Stimulated activated CD4-positive, alpha-beta T cell treated with anti-CD3 and anti-CD28 coated beads, Interleukin-1b, Interleukin-23, amount 100 ng/mL, for 4 hours (primary cell): ENCODE measurements around the gene SEZ6.

Experiments
- DNase-seq, 2 donors: peaks; one replicate each; pipeline ENCODE4 v3.0.0-alpha.2; 2020; ENCODE audit warnings: low read depth in 2 of 2

The SEZ6 gene

GRCh38 chr17:29002811-29003210 lies 3.0 kb downstream of the SEZ6 start:
- no peak for DNase-seq

- DNase-seq = no peak
These were observed 4.9 kb downstream of the SEZ6 start for GRCh38 chr17:29000973-29001372.

- DNase-seq = no peak
These were observed 6.6 kb downstream of the SEZ6 start for GRCh38 chr17:28999206-28999605.

- DNase-seq = no peak
These were observed 8.0 kb downstream of the SEZ6 start for GRCh38 chr17:28997806-28998205.

GRCh38 chr17:28996554-28997096 lies 9.2 kb downstream of the SEZ6 start:
- no peak for DNase-seq

DNA sequence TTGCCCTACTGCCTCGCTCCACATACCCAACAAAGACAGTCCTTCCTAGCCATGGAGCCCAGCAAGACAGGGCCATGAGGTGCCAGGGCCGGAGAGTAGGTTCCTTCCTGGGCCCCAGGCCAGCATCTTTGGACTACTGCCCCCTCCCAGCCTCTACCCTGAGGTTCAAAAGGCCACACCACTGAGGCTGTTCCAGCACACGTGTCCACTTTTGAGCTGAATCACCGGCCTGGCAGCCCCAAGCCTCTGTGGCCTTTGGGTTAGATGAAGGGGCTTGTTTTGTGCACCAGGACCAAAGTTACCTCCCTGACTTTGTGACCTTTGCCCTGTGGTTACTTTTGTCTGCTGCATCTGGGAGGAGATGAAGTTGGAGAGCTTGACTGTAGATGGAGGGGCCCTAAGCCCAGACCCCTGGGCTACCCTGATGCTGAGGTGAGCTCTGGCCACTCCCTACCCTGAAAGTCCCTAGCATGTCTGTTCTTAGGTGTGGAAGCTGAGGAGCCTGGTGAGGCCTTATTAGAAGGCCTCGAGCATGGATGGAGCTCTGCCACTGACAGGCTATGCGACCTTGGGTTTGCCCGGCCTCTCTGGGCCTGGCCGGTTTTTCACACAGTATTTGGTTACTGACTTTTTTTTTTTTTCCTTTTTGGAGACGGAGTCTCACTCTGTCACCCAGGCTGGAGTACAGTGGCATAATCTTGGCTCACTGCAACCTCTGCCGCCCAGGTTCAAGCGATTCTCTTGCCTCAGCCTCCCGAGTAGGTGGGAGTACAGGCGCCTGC lies 12.0 kb downstream of the SEZ6 start:
- DNase-seq = no peak

DNA sequence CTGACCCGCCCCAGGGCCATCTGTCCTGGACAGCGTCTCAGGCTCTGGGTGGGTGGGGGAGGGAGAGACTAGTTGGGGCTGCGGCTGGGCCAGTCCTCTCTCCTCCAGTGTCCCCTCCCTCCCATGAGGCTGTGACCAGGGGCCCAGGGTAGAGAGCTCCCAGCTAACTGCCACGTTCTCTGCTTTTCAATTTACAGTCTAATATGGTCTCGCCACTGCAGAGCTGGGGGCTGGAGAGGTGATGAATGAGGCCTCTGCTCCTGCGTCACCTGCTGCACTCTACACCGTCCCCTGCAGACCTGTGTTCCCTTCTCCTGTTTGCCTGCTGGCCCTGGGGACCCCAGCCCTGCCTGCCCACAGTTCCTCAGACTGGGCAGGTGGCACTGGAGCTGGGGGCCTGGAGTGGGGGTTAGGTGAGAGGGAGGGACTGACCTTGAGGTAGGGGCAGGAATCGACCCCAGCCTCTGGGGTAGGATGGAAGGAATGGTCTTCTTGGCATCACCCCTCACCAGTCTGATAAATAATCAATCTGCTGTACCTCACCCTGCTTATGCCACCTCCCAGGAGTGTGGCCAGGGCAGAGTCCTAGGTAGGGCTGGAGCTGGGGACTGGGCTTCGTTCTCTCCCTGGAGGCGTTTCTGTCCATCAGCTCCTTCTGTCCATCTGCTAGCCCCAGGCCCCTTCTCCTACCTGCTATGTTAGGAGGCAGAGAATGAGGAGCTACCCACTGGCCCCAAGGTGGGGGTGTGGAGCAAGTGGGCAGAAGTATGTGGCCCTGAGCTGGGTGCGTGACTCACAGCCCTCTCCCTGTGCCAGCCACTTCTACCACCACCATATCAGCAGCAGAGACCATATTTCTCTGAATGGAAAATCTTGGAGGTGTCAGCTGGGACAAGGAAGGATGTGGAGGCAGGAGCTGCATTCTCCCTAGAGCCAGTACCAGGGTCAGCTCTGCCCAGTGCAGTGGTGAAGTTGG lies 12.9 kb downstream of the SEZ6 start:
- DNase-seq = no peak

GRCh38 chr17:28992185-28992584 lies 13.6 kb downstream of the SEZ6 start:
- DNase-seq = no peak

DNA sequence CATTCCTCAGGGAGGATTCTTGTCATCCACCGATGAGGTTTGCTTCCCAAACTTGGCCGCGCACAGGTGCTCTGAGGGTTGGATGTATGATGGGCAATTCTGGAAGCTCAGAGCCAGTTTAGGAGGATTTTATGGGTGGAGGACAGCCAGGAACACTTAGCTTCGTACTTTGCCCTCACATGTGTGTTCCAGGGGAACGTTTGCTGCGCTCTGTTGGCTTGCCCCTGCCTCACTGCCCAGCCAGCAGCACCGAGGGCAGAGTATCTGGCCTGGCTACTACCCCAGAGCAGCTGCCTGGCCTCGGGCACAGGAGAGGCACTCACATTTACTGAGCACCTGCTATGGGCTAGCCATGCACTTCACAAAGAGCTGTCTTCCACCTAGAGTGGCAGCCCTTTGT lies 14.1 kb downstream of the SEZ6 start:
- DNase-seq = no peak

DNA sequence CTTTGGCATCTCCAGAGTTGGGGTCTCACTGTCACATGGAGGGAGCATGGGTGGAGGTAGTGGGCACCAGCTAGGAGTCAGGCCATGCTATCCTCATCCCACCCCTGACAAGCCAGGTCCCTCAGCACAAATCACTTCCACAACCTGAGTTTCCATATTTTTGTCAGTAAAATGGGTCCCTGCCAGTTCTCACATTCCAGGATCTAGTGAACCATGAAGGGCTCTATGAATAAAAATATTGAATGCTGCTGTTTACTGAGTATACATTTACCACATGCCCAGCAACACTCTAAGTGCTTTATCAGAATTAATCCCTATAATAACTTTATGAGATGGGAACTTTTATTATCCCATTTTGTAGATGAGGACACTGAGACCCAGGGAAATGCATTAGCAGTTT lies 16.8 kb downstream of the SEZ6 start:
- no peak for DNase-seq

DNA sequence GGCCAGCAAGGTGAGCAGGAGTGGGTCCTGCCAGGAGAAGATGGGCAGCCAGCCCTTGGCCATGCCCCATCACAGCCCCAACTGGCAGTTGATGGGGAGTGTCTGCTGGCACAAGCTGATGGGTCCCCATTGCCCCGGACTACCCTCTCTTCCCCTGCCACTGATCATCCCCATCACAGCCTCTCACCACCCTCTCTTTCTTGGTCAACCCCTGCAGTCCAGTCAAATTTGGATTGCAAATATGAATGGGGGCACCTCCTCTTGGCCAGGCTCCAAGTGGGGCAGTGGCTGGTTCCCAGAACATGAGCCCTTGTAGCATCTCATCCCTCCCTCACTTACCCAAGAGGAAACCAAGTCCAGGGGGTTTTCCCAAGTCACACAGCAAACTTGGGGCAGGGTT lies 17.4 kb downstream of the SEZ6 start:
- no peak for DNase-seq

DNA sequence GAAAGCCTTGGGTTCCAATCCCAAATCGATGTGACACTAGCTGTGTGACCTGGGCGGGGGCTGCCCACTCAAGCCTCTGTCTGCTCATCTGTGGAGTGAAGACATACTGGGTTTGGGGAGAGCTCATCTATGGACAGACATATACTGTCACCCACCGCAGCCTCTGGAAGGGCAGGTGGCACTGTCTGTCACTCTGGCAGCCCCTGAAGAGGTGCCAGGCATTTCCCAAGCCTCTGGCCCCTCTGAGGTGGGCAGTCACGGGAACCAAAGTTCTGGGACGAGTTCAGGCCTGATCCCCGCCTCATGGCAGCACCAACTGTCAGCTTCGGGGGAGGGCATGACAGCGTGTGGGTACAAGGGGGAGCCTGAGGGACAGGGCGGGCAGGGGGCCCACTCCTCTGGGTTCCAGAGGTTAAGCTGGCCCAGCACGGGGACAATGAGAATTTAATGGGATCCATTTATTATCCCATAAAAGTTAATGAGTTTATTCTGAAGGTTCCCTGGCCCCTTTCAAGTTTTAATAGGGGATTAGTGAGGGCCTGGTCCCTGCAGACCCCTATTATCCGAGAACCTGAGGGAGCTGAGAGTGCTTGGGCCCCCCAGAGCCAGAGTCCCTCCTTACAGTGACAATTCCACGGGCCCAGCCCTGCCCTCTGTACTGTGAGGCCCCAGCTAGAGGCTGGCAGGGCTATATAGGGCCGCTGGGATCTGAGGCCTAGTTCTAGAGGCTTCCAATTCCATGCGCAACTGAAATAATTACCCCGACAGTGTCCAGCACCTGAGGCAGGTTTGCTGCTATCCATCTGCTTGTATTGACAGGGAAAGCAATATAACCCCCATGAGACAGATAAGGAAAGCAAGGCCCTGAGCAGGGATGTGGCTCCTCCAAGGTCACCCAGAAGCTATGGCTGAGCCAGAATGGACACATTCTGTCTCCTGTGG lies 18.8 kb downstream of the SEZ6 start:
- no peak for DNase-seq

DNA sequence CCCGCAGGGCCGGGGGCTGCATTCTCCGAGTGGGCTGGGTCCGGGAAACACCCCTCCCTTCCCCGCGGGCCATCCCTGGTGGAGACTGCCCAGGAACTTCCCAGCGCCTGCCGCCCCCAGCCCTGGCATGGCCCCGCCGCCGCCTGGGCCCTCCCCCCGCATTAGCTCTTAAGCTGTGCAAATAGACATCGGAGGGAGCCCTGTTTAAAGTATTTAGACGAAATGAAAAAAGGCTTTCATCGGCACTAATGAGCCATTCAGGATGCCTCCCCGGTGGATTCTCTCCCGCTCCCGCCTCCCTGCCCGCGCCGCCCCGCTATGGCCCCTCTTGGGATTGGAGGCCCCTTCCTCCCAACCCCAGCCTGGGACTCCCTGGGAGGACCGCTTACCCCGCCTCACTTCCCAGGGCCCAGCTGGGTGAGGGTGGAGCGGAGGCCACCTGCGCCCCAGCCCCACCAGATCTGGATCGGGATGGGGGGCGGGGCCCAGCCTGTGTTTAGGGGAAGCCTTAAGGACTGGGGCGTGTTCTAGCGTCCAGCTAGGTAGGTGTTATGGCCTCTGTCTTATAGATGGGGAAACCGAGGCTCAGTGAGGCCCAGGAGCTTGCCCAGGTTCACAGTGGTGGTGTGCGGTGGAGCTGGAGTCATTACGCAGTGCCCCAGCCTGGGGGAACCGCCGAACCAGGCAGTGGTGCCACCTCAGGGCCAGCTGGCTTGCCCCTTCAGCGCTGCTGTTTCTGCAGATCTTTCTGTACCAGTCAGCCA lies 19.7 kb downstream of the SEZ6 start:
- no peak for DNase-seq

DNA sequence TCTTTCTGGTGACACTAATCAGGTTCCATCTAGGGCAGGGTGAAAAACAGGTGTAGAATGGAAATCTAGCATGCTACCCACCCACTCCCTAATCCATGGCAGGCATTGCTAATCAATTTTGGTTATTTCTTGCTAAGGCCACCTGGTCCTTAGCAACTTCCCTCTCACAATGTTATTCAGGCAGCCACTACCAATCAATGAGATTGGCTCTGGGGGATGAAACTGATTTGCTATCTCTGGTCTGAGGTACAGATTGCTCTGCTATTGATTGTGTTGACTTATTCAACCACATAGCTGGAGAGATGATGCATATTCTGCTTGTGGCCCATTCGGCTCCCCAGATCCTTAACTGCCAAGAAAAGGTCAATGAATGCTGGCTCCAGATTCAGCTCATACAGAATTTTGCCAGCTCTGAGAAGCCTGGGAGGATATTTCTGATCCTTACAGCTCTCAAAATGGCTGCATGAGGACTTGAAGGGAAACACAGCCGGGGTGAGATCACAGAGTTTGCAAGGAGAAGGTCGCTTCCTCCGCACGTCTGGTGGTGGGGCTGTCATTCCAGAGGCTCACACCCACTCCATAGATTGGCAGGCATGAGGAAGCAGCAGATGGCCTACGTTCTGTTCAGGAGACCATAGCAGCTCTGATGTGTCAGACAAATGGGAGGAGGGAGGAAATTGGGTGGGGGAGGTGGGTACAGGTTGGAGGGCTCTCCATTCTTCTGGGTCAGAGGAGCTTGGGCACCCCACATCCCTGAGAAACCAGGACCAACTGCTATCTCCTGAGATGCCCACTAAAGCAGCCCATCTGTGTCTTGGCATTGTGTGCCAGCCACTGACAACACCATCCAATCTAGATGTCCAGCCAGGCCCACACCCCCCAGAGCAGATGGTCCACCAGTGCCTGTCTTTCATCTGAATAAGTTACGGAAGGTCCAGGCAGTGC lies 22.3 kb downstream of the SEZ6 start:
- no peak for DNase-seq

- peak; percentile 5 to 27 for DNase-seq
These were observed 23.6 kb downstream of the SEZ6 start for GRCh38 chr17:28982131-28982793.

GRCh38 chr17:28978356-28978964 lies 27.4 kb downstream of the SEZ6 start:
- no peak for DNase-seq

- no peak for DNase-seq
These were observed 28.0 kb downstream of the SEZ6 start for GRCh38 chr17:28977659-28978355.

GRCh38 chr17:28975646-28976045 lies 30.2 kb downstream of the SEZ6 start:
- no peak for DNase-seq
